ENCODE measurements around the gene NFYC. TPM values are rescaled to one million over a fixed set of nuclear protein-coding genes. Genes with fewer than 3 reads are reported as not detected.

The NFYC gene
- total RNA-seq, 1 experiment from 2014 or later: 46.5 TPM

DNA sequence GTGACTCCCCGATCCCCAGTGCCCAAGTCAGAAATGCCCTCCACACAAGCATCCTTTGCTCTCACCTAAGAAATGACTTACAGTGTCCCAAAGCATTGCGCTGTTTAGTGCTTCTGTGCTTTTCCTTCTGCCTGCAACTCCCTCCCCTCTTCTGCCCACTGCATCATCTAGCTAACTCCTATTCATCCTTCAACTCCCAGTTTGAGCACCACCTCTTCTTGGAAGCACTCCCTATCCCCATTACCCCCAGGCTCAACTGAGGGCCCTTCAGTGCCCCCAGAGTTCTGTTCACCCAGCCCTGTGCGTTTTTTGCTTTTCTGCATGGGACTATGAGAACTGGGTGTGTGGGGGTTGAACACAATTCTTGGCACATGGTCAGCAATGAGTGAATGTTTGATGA lies 102.1 kb downstream of the NFYC start:
- ChIA-PET POLR2A (no interaction called here), CTCF (interaction anchor here (0.7 to 2.0 kb wide), 3 partner anchors 11 to 27 kb away, joined by 3 to 7 read pairs (median 5); no protein-coding TSS in a partner anchor)
- TF ChIP-seq ZNF317 (CRISPR knock-in tag; IDR thresholded peaks at IDR 0.05; ENCODE audit: borderline replicate concordance, low read depth): no peak
- no peak for TF ChIP-seq ZNF416 (CRISPR knock-in tag; IDR thresholded peaks at IDR 0.05)
- TF ChIP-seq EMX1 (CRISPR knock-in tag; IDR thresholded peaks at IDR 0.05): no peak
- no peak for TF ChIP-seq SMAD3 (CRISPR knock-in tag; IDR thresholded peaks at IDR 0.05; ENCODE audit: borderline replicate concordance)
- no peak for TF ChIP-seq ZMAT4 (CRISPR knock-in tag; IDR thresholded peaks at IDR 0.05)
- TF ChIP-seq, protein P1, sequence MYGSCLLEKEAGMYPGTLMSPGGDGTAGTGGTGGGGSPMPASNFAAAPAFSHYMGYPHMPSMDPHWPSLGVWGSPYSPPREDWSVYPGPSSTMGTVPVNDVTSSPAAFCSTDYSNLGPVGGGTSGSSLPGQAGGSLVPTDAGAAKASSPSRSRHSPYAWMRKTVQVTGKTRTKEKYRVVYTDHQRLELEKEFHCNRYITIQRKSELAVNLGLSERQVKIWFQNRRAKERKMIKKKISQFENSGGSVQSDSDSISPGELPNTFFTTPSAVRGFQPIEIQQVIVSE (CRISPR knock-in tag; IDR thresholded peaks at IDR 0.05; ENCODE audit: borderline replicate concordance): no peak
- no peak for TF ChIP-seq ERG (CRISPR knock-in tag; IDR thresholded peaks at IDR 0.05)
- TF ChIP-seq RORB (CRISPR knock-in tag; IDR thresholded peaks at IDR 0.05): no peak
- no peak for TF ChIP-seq FOXK1 (CRISPR knock-in tag; IDR thresholded peaks at IDR 0.05)
- no peak for TF ChIP-seq USF1 (CRISPR knock-in tag; IDR thresholded peaks at IDR 0.05)
- no peak for TF ChIP-seq JUN (CRISPR knock-in tag; IDR thresholded peaks at IDR 0.05)
- TF ChIP-seq FOXP1 (CRISPR knock-in tag; IDR thresholded peaks at IDR 0.05; ENCODE audit: borderline replicate concordance): no peak
- TF ChIP-seq, protein P2, sequence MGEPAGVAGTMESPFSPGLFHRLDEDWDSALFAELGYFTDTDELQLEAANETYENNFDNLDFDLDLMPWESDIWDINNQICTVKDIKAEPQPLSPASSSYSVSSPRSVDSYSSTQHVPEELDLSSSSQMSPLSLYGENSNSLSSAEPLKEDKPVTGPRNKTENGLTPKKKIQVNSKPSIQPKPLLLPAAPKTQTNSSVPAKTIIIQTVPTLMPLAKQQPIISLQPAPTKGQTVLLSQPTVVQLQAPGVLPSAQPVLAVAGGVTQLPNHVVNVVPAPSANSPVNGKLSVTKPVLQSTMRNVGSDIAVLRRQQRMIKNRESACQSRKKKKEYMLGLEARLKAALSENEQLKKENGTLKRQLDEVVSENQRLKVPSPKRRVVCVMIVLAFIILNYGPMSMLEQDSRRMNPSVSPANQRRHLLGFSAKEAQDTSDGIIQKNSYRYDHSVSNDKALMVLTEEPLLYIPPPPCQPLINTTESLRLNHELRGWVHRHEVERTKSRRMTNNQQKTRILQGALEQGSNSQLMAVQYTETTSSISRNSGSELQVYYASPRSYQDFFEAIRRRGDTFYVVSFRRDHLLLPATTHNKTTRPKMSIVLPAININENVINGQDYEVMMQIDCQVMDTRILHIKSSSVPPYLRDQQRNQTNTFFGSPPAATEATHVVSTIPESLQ (CRISPR knock-in tag; IDR thresholded peaks at IDR 0.05): no peak
- no peak for TF ChIP-seq ESRRA (CRISPR knock-in tag; IDR thresholded peaks at IDR 0.05; ENCODE audit: borderline replicate concordance)
- no peak for TF ChIP-seq CBFB (CRISPR knock-in tag; IDR thresholded peaks at IDR 0.05; ENCODE audit: low read depth)
- TF ChIP-seq NR2C2 (CRISPR knock-in tag; IDR thresholded peaks at IDR 0.05): no peak
- no peak for TF ChIP-seq TP53 (CRISPR knock-in tag; IDR thresholded peaks at IDR 0.05)
- TF ChIP-seq GRHL2 (CRISPR knock-in tag; IDR thresholded peaks at IDR 0.05; ENCODE audit: insufficient replicate concordance, severe bottlenecking): no peak
- no peak for TF ChIP-seq ZNF396 (CRISPR knock-in tag; IDR thresholded peaks at IDR 0.05; ENCODE audit: borderline replicate concordance)
- TF ChIP-seq ZNF423 (CRISPR knock-in tag; IDR thresholded peaks at IDR 0.05): no peak
- H3K4me1 Mint-ChIP-seq: peaks cover 21% of the 10 kb centered on the region
- DNase-seq (ENCODE audit: low spot score) (no peak), ATAC-seq (no peak)
- no peaks in the 10 kb centered on the region for H3K27me3 Mint-ChIP-seq (ENCODE audit: low read depth)
- H3K27ac Mint-ChIP-seq: no peak overlapping the region
- no peaks in the 10 kb centered on the region for H3K36me3 Mint-ChIP-seq
- no peaks in the 10 kb centered on the region for H3K9me3 Mint-ChIP-seq
- no peak overlapping the region for H3K4me3 Mint-ChIP-seq

DNA sequence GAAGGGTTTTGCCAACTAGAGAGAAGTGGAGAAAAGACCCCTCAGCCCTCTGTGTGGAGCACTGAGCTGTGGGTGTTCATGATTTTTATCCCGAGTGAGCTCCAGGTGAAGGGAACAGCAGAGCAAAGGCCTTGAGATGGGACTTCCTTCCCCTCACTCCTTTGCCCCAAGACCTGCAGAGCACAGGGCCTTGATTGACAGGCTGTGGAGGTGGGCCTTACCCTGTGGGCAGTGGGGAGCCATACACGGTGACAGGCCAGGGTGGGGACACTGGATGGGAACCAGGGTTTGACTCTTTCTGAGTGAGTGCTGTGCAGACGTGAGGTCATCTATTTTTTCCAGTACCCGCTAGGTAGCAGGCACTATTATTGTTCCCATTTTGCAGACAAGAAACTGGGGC lies 102.5 kb downstream of the NFYC start:
- ATAC-seq: no peak
- Mint-ChIP-seq H3K4me3 (no peak overlapping the region), H3K4me1 (peaks cover 23% of the 10 kb centered on the region), H3K27me3 (ENCODE audit: low read depth) (no peaks in the 10 kb centered on the region), H3K36me3 (no peaks in the 10 kb centered on the region), H3K27ac (no peak overlapping the region), H3K9me3 (no peaks in the 10 kb centered on the region)
- POLR2A ChIA-PET: no interaction called here
- DNase-seq (ENCODE audit: low spot score): no peak
- CTCF ChIA-PET: interaction anchor here (0.7 to 2.0 kb wide), 3 partner anchors 20 to 62 kb away, joined by 3 to 7 read pairs (median 5); no protein-coding TSS in a partner anchor
- no peak for TF ChIP-seq ATF3 (CRISPR knock-in tag; conservative IDR thresholded peaks at IDR 0.05)
- no peak for TF ChIP-seq FOXP1 (CRISPR knock-in tag; IDR thresholded peaks at IDR 0.05; ENCODE audit: borderline replicate concordance)
- TF ChIP-seq ATF1 (CRISPR knock-in tag; IDR thresholded peaks at IDR 0.05): no peak
- no peak for TF ChIP-seq AR (CRISPR knock-in tag; IDR thresholded peaks at IDR 0.05)
- no peak for TF ChIP-seq ATF2 (CRISPR knock-in tag; IDR thresholded peaks at IDR 0.05; ENCODE audit: borderline replicate concordance, low read depth)
- no peak for TF ChIP-seq ELF4 (CRISPR knock-in tag; IDR thresholded peaks at IDR 0.05; ENCODE audit: low read depth)
- no peak for TF ChIP-seq NR3C1 (CRISPR knock-in tag; conservative IDR thresholded peaks at IDR 0.05; ENCODE audit: low read depth)
- no peak for TF ChIP-seq ZNF219 (CRISPR knock-in tag; IDR thresholded peaks at IDR 0.05; ENCODE audit: borderline replicate concordance)
- TF ChIP-seq CREM (CRISPR knock-in tag; IDR thresholded peaks at IDR 0.05): no peak
